Measurements from ENCODE around the gene CASKIN2.
"Not testable (repeated sequence)": the region's sequence is repeated elsewhere in the genome, so short reads cannot be mapped to it uniquely, and the experiment has no call there.

The CASKIN2 gene

GRCh38 chr17:75523647-75524046 is 8.3 kb upstream of the CASKIN2 start:
- DNase-seq (ENCODE audit: low read depth, low spot score) = no peak
- peaks cover 11% of the 10 kb centered on the region for H3K27me3 ChIP-seq (ENCODE audit: insufficient read depth, insufficient read length)
- no peak overlapping the region for H3K9ac ChIP-seq (ENCODE audit: insufficient read length, low read depth)
- H3K9me3 ChIP-seq (ENCODE audit: insufficient read depth, low read length) = no peaks in the 10 kb centered on the region
- H3K36me3 ChIP-seq (ENCODE audit: insufficient read depth, insufficient read length, low read length) = peaks cover 52% of the 10 kb centered on the region
- TF ChIP-seq SUZ12 (IDR thresholded peaks at IDR 0.05; ENCODE audit: extremely low read depth, insufficient read depth, insufficient read length) (no peak), ZNF274 (IDR thresholded peaks at IDR 0.05; ENCODE audit: low read depth, low read length) (no peak), YY1 (IDR thresholded peaks at IDR 0.05; ENCODE audit: insufficient read depth, insufficient read length) (no peak)
- no peak overlapping the region for H3K4me3 ChIP-seq (ENCODE audit: insufficient read length, low read depth)
- peaks cover 4% of the 10 kb centered on the region for H3K4me1 ChIP-seq (ENCODE audit: insufficient read depth, insufficient read length)

GRCh38 chr17:75521951-75522727 is 6.8 kb upstream of the CASKIN2 start:
- Histone ChIP-seq H3K4me3 (ENCODE audit: insufficient read length, low read depth) (no peak overlapping the region), H3K9ac (ENCODE audit: insufficient read length, low read depth) (no peak overlapping the region), H3K27me3 (ENCODE audit: insufficient read depth, insufficient read length) (peaks cover 11% of the 10 kb centered on the region), H3K9me3 (ENCODE audit: insufficient read depth, low read length) (no peaks in the 10 kb centered on the region), H3K36me3 (ENCODE audit: insufficient read depth, insufficient read length, low read length) (peaks cover 63% of the 10 kb centered on the region), H3K4me1 (ENCODE audit: insufficient read depth, insufficient read length) (peaks cover 8% of the 10 kb centered on the region)
- TF ChIP-seq ZNF274 (IDR thresholded peaks at IDR 0.05; ENCODE audit: low read depth, low read length) (no peak), YY1 (IDR thresholded peaks at IDR 0.05; ENCODE audit: insufficient read depth, insufficient read length) (no peak), SUZ12 (IDR thresholded peaks at IDR 0.05; ENCODE audit: extremely low read depth, insufficient read depth, insufficient read length) (no peak)
- no peak for DNase-seq (ENCODE audit: low read depth, low spot score)

GRCh38 chr17:75521290-75521689 is 6.0 kb upstream of the CASKIN2 start:
- Histone ChIP-seq H3K9me3 (ENCODE audit: insufficient read depth, low read length) (no peaks in the 10 kb centered on the region), H3K9ac (ENCODE audit: insufficient read length, low read depth) (peak overlapping the region; percentile 24), H3K27me3 (ENCODE audit: insufficient read depth, insufficient read length) (peaks cover 6% of the 10 kb centered on the region), H3K4me1 (ENCODE audit: insufficient read depth, insufficient read length) (peaks cover 7% of the 10 kb centered on the region), H3K4me3 (ENCODE audit: insufficient read length, low read depth) (no peak overlapping the region), H3K36me3 (ENCODE audit: insufficient read depth, insufficient read length, low read length) (peaks cover 63% of the 10 kb centered on the region)
- TF ChIP-seq YY1 (IDR thresholded peaks at IDR 0.05; ENCODE audit: insufficient read depth, insufficient read length) = no peak
- DNase-seq (ENCODE audit: low read depth, low spot score) = no peak

GRCh38 chr17:75520413-75520812 is 5.1 kb upstream of the CASKIN2 start:
- not testable (repeated sequence) for DNase-seq (ENCODE audit: low read depth, low spot score); H3K4me1 ChIP-seq (ENCODE audit: insufficient read depth, insufficient read length); H3K9me3 ChIP-seq (ENCODE audit: insufficient read depth, low read length); H3K4me3 ChIP-seq (ENCODE audit: insufficient read length, low read depth); H3K9ac ChIP-seq (ENCODE audit: insufficient read length, low read depth); H3K27me3 ChIP-seq (ENCODE audit: insufficient read depth, insufficient read length)
- H3K36me3 ChIP-seq (ENCODE audit: insufficient read depth, insufficient read length, low read length) = peaks cover 63% of the 10 kb centered on the region

- Histone ChIP-seq H3K4me3 (ENCODE audit: insufficient read length, low read depth) (no peak overlapping the region), H3K9ac (ENCODE audit: insufficient read length, low read depth) (no peak overlapping the region), H3K36me3 (ENCODE audit: insufficient read depth, insufficient read length, low read length) (peaks cover 59% of the 10 kb centered on the region), H3K27me3 (ENCODE audit: insufficient read depth, insufficient read length) (no peaks in the 10 kb centered on the region), H3K9me3 (ENCODE audit: insufficient read depth, low read length) (no peaks in the 10 kb centered on the region), H3K4me1 (ENCODE audit: insufficient read depth, insufficient read length) (peaks cover 6% of the 10 kb centered on the region)
- DNase-seq (ENCODE audit: low read depth, low spot score) = no peak
- TF ChIP-seq YY1 (IDR thresholded peaks at IDR 0.05; ENCODE audit: insufficient read depth, insufficient read length) (no peak), ZNF274 (IDR thresholded peaks at IDR 0.05; ENCODE audit: low read depth, low read length) (no peak), SUZ12 (IDR thresholded peaks at IDR 0.05; ENCODE audit: extremely low read depth, insufficient read depth, insufficient read length) (no peak)
These were observed 3.7 kb upstream of the CASKIN2 start for GRCh38 chr17:75518983-75519537.

- H3K4me3 ChIP-seq (ENCODE audit: insufficient read length, low read depth) = no peak overlapping the region
- H3K27me3 ChIP-seq (ENCODE audit: insufficient read depth, insufficient read length) = no peaks in the 10 kb centered on the region
- H3K9ac ChIP-seq (ENCODE audit: insufficient read length, low read depth) = no peak overlapping the region
- TF ChIP-seq ZNF274 (IDR thresholded peaks at IDR 0.05; ENCODE audit: low read depth, low read length) = no peak
- TF ChIP-seq SUZ12 (IDR thresholded peaks at IDR 0.05; ENCODE audit: extremely low read depth, insufficient read depth, insufficient read length) = no peak
- TF ChIP-seq YY1 (IDR thresholded peaks at IDR 0.05; ENCODE audit: insufficient read depth, insufficient read length) = no peak
- peaks cover 57% of the 10 kb centered on the region for H3K36me3 ChIP-seq (ENCODE audit: insufficient read depth, insufficient read length, low read length)
- H3K9me3 ChIP-seq (ENCODE audit: insufficient read depth, low read length) = no peaks in the 10 kb centered on the region
- peaks cover 13% of the 10 kb centered on the region for H3K4me1 ChIP-seq (ENCODE audit: insufficient read depth, insufficient read length)
- DNase-seq (ENCODE audit: low read depth, low spot score) = no peak
These were observed 2.9 kb upstream of the CASKIN2 start for GRCh38 chr17:75518201-75518600.

- H3K9me3 ChIP-seq (ENCODE audit: insufficient read depth, low read length) = no peaks in the 10 kb centered on the region
- no peak for DNase-seq (ENCODE audit: low read depth, low spot score)
These were observed 2.0 kb upstream of the CASKIN2 start for GRCh38 chr17:75517297-75517865.

More at GRCh38 chr17:75517297-75517865, 2.0 kb upstream of the CASKIN2 start:
- peak overlapping the region; percentile 83 for H3K9ac ChIP-seq (ENCODE audit: insufficient read length, low read depth)
- no peak for TF ChIP-seq ZNF274 (IDR thresholded peaks at IDR 0.05; ENCODE audit: low read depth, low read length)
- no peak for TF ChIP-seq SUZ12 (IDR thresholded peaks at IDR 0.05; ENCODE audit: extremely low read depth, insufficient read depth, insufficient read length)
- peaks cover 59% of the 10 kb centered on the region for H3K36me3 ChIP-seq (ENCODE audit: insufficient read depth, insufficient read length, low read length)
- peaks cover 13% of the 10 kb centered on the region for H3K4me1 ChIP-seq (ENCODE audit: insufficient read depth, insufficient read length)
- H3K4me3 ChIP-seq (ENCODE audit: insufficient read length, low read depth) = peak overlapping the region; percentile 82
- H3K27me3 ChIP-seq (ENCODE audit: insufficient read depth, insufficient read length) = no peaks in the 10 kb centered on the region
